GM12878 (cell line): ENCODE results near the gene RARA. TPM values are rescaled to one million over a fixed set of nuclear protein-coding genes. Genes with fewer than 3 reads are reported as not detected.

ENCODE experiments used
- ATAC-seq: fragments of 200-7000 bp; cut with Tn5 transposase; 3 replicates; pipeline ENCODE4 v1.9.1; 2020; ENCODE audit warnings: mild to moderate bottlenecking, moderate library complexity
- BruUV-seq: library from RNA; stranded (reverse); fragments of 400-500 nt; replicated peaks from 2 replicates; lab custom pipeline; 2021; lab: Mats Ljungman, UMichigan
- CTCF ChIA-PET: fragments of 300-600 bp; sonication (Branson Sonifier 250); formaldehyde crosslinking; extraction: SDS; loops from one replicate; lab custom pipeline; 2021; ENCODE audit warnings: inconsistent platforms; lab: Yijun Ruan, JAX
- POLR2A ChIA-PET: fragments of 350-600 bp; formaldehyde crosslinking; extraction: SDS; loops from one replicate; lab custom pipeline; 2021; ENCODE audit warnings: inconsistent platforms; lab: Charles Lee
- RAD21 ChIA-PET: fragments of 300-600 bp; sonication (Branson Sonifier 250); formaldehyde crosslinking; loops from one replicate; lab custom pipeline; 2023; ENCODE audit warnings: antibody characterized with exemption; ENCODE audit not compliant: unreplicated experiment; lab: Charles Lee
- SMC1A ChIA-PET: fragments of 300-600 bp; sonication (Branson Sonifier 250); formaldehyde crosslinking; loops from one replicate; lab custom pipeline; 2023; ENCODE audit not compliant: unreplicated experiment, uncharacterized antibody; lab: Charles Lee
- DNase-seq: peaks from one replicate; pipeline ENCODE4 v3.0.0-alpha.2; 2011; ENCODE audit warnings: low read depth, low spot score
- FAIRE-seq: peaks from 3 replicates; lab custom pipeline; 2011; peaks lifted over from hg19 to GRCh38; lab: Jason Lieb, UNC
- H2AFZ ChIP-seq: 2 replicates; pipeline ENCODE4 v1.6.0; 2011; ENCODE audit warnings: low read depth, low read length, control low read depth; ENCODE audit not compliant: control insufficient read depth
- H3K27ac ChIP-seq: 2 replicates; pipeline ENCODE4 v1.5.1; 2011; ENCODE audit warnings: control low read depth; ENCODE audit not compliant: control insufficient read depth, insufficient read depth
- H3K27me3 ChIP-seq, 2 experiments: replicated peaks in 1 of 2; 2 replicates each; pipeline versions ENCODE4 v1.6.0 to v1.6.1; 2011; ENCODE audit warnings: low read length in 1 of 2; ENCODE audit not compliant: control insufficient read depth in 2 of 2, insufficient read depth in 2 of 2
- H3K36me3 ChIP-seq, 2 experiments: 2 replicates each; pipeline ENCODE4 v1.5.1; 2011; ENCODE audit warnings: low read length in 1 of 2; ENCODE audit not compliant: control insufficient read depth in 2 of 2, insufficient read depth in 2 of 2
- H3K4me1 ChIP-seq: 2 replicates; pipeline ENCODE4 v1.6.1; 2011; ENCODE audit warnings: mild to moderate bottlenecking, low read length, moderate library complexity, mixed read lengths; ENCODE audit not compliant: control insufficient read depth, insufficient read depth
- H3K4me2 ChIP-seq: 2 replicates; pipeline ENCODE4 v1.6.0; 2011; ENCODE audit warnings: control low read depth; ENCODE audit not compliant: control insufficient read depth, insufficient read depth
- H3K4me3 ChIP-seq: fragments of 200-600 bp; sonication (generic); 2 replicates; pipeline ENCODE4 v1.5.1; 2016
- H3K79me2 ChIP-seq: 2 replicates; pipeline ENCODE4 v1.6.0; 2011; ENCODE audit warnings: low read length; ENCODE audit not compliant: control insufficient read depth, insufficient read depth
- H3K9ac ChIP-seq: 2 replicates; pipeline ENCODE4 v1.8.0; 2011; ENCODE audit warnings: low read length, control low read depth, mixed read lengths; ENCODE audit not compliant: control insufficient read depth, insufficient read depth
- H3K9me3 ChIP-seq: replicated peaks from 3 replicates; pipeline ENCODE4 v1.5.1; 2011; ENCODE audit warnings: mild to moderate bottlenecking, low read length; ENCODE audit not compliant: control insufficient read depth, insufficient read depth
- H4K20me1 ChIP-seq: 2 replicates; pipeline ENCODE4 v1.6.0; 2011; ENCODE audit not compliant: control insufficient read depth, insufficient read depth
- BRCA1 ChIP-seq: IDR thresholded peaks from 2 replicates; pipeline ENCODE4 v1.6.1; 2011; ENCODE audit warnings: low read depth, low read length, improper control_type of control experiment
- GABPA ChIP-seq: IDR thresholded peaks from 2 replicates; pipeline ENCODE4 v1.6.1; 2014; ENCODE audit warnings: antibody characterized with exemption, low read depth, mild to moderate bottlenecking, inconsistent platforms
- HCFC1 ChIP-seq: fragments of 150-350 bp; IDR thresholded peaks from 2 replicates; pipeline ENCODE4 v1.6.1; 2014; ENCODE audit warnings: low read length
- MEF2B ChIP-seq: fragments of 450-650 bp; IDR thresholded peaks from 2 replicates; pipeline ENCODE4 v1.6.1; 2018; ENCODE audit warnings: mild to moderate bottlenecking, moderate library complexity; ENCODE audit not compliant: partially characterized antibody, poor library complexity, severe bottlenecking
- REST ChIP-seq: IDR thresholded peaks from 2 replicates; pipeline ENCODE4 v1.6.1; 2012; ENCODE audit warnings: mild to moderate bottlenecking, low read depth, low read length
- WGBS: methylation state at CpG from one replicate; pipeline ENCODE4 v1.1.6; 2016; ENCODE audit warnings: low lambda C conversion rate; ENCODE audit not compliant: insufficient replicate concordance, insufficient coverage; ENCODE audit errors: missing lambda C conversion rate; 5-methylcytosine and 5-hydroxymethylcytosine counted together
- in situ Hi-C: fragments of 300-500 bp; cut with MboI; formaldehyde crosslinking; loops from 9 replicates; pipeline ENCODE4 v1.14.3; 2018; ENCODE audit warnings: mixed read lengths
- intact Hi-C: fragments of 100-400 bp; cut with micrococcal nuclease; formaldehyde crosslinking; loops from one replicate; pipeline ENCODE4 v1.14.2; 2022; ENCODE audit not compliant: unreplicated experiment
- polyA plus RNA-seq, 11 experiments: library from polyadenylated mRNA; depleted of rRNA in 4 of 11; unstranded in 6 of 11; stranded (reverse) in 5 of 11; fragments of >200 nt; fragmentation: Nextera tagmentation in 4 of 11; fragmentation: Illumina TruSeq in 1 of 11; extraction: Ambion mirVana in 4 of 11; extraction: Trizol in 1 of 11; gene quantifications; 1 replicate in 1 of 11; 2 replicates in 10 of 11; pipeline versions ENCODE4 v1.2.1 to v1.2.3, GENCODE V29; 2011 to 2016; ENCODE audit warnings: inconsistent platforms in 2 of 11, missing spikeins in 2 of 11, low read depth in 1 of 11
- total RNA-seq, 4 experiments: library from RNA; depleted of rRNA in 3 of 4; stranded (reverse); fragments of >200 nt in 3 of 4; fragmentation: Illumina TruSeq in 1 of 4; extraction: Trizol in 1 of 4; gene quantifications; 2 replicates each; pipeline versions ENCODE4 v1.2.1 to v1.2.3, GENCODE V29; 2013 to 2021
- TF ChIP-seq, protein P1 (sequence below): IDR thresholded peaks from 2 replicates; pipeline ENCODE4 v1.6.1; 2011; ENCODE audit warnings: low read depth, mild to moderate bottlenecking, low read length, moderate library complexity, borderline replicate concordance; ENCODE audit errors: extremely low read depth

RARA gene
- total and polyA plus RNA-seq, 10 of the 15 experiments (the other 5 are each of a cell fraction or from before 2014, with no cell fraction given): 0.13 to 33.6 (median 13.6) TPM

GRCh38 chr17:40330850-40331470, 22.0 kb downstream of the RARA start:
- H3K4me2 ChIP-seq: no peak overlapping the region
- no peak for ATAC-seq
- TF ChIP-seq REST (no peak), BRCA1 (no peak), MEF2B (no peak), GABPA (no peak), HCFC1 (no peak)
- TF ChIP-seq, protein P1, sequence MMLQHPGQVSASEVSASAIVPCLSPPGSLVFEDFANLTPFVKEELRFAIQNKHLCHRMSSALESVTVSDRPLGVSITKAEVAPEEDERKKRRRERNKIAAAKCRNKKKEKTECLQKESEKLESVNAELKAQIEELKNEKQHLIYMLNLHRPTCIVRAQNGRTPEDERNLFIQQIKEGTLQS: no peak
- TF ChIP-seq, all 136 proteins: peak for 0
- SMC1A ChIA-PET: interaction anchor here (1.4 kb wide), 1 partner anchor 26 kb away, joined by 4 read pairs; no protein-coding TSS in a partner anchor
- FAIRE-seq (no peak), DNase-seq (no peak)
- 93% methylated on average over 9 of the region's 10 CpGs for WGBS
- no TSS peak for BruUV-seq
- peaks cover 34% of the 10 kb centered on the region for H3K4me1 ChIP-seq
- H3K27me3 ChIP-seq: no peaks in the 10 kb centered on the region
- POLR2A ChIA-PET: interaction anchor here (1.3 kb wide), 1 partner anchor 11 kb away, joined by 5 read pairs; no protein-coding TSS in a partner anchor
- in situ Hi-C loops (no loop called here), intact Hi-C loops (loop anchor here (1.0 kb wide), 1 partner anchor 10 kb away; no protein-coding TSS in a partner anchor)
- H3K27ac ChIP-seq: peak overlapping the region; percentile 54; the same call in 1 of the 2 replicates
- peaks cover 85% of the 10 kb centered on the region for H3K79me2 ChIP-seq
- H3K4me3 ChIP-seq: no peak overlapping the region
- H3K9me3 ChIP-seq: no peaks in the 10 kb centered on the region
- RAD21 ChIA-PET: interaction anchor here (0.5 to 1.5 kb wide), 4 partner anchors 20 to 287 kb away, joined by 3 to 5 read pairs (median 3); no protein-coding TSS in a partner anchor
- H2AFZ ChIP-seq: no peak overlapping the region
- H4K20me1 ChIP-seq: no peaks in the 10 kb centered on the region
- peaks cover 19 to 24% of the 10 kb centered on the region in 2 experiments; a peak in 3 of 4 replicates for H3K36me3 ChIP-seq
- CTCF ChIA-PET: interaction anchor here (1.1 kb wide), 1 partner anchor 245 kb away, joined by 3 read pairs; no protein-coding TSS in a partner anchor
- H3K9ac ChIP-seq: no peak overlapping the region
